ENCODE data around the gene DUSP14. TPM values are rescaled to one million over a fixed set of nuclear protein-coding genes. Genes with fewer than 3 reads are reported as not detected.

The DUSP14 gene
- total RNA-seq, 2 donors from 2014 or later: 2.0 to 3.4 TPM

DNA sequence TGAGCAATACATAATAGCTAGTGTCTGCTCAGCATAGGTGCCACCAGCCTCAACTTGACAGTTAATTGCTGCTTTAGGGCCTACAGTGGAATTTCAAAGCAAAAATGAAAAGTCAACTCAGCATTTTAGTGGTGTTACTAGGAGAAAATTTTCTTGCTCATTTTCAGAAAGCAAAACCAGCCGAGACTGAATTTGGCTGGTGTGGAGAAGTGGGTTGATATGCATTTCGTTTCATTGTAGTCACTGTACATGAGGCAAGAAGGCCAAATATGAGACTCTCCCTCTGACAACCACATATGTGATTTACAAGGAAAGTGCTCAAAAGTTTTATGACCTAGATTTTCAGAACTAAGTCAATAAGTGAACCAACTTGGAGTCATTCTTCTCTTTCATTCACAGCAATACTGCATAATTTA lies 54.0 kb downstream of the DUSP14 start:
- DNase-seq: no peak
- ATAC-seq: peak; percentile 65
- intact Hi-C loops (cut with DNase I, micrococcal nuclease): no loop called here

DNA sequence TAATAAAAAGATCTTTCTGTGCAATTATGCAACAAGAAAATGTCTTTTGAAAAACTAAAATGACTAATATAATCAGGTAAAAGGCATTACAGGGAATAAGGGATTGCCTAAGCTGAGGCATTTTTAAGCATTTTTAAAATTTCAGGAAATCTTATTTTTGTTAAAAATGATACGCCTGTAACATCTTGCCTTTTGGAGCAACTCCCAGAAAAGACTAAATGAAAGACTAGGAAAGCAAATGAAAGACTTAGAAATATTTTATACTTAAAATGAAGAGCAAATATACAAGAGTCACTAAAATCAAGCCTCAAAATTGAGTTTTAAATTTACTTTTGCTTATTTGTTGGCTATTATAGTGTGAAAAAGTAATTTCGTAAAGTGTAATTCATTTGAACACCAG lies 55.8 kb downstream of the DUSP14 start:
- DNase-seq: no peak
- intact Hi-C loops (cut with DNase I, micrococcal nuclease): no loop called here
- no peak for ATAC-seq

DNA sequence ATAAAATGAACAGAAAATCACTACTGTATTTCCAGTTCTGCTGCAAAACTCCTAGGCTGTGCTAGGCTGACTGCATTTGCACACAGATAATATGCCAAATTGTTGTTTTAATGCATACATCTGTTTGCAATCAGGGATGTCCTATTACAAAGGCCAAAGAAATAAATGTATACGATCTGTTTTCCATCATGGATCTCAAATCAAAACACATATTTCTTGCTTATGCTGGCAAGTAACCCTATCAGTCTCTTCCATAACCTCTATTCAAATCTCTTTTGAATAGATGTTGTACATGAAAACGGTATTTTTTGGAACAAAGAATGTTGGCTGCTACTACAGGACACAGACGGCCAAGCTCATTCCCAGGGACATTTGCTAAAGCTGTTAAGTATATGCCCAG lies 56.6 kb downstream of the DUSP14 start:
- DNase-seq (no peak), ATAC-seq (peak; percentile 23)
- intact Hi-C loops (cut with DNase I, micrococcal nuclease): no loop called here

DNA sequence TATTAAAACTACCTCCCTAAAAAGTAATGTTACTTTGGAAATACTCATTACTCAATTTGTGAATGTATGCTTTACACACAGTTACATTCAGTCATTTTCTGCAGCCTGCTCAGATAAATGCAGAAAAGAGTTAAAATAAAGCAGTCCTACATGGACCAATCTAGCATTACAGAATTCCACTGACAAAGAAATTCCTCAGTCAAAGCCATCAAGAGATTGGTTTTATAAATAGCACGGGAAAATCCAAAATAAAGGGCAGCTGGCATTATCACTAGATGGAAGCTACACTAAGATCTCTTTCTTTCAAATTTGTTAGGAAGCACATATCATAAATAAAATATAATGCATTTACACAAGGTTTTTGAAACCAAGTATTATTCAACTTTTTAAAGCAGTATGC lies 58.3 kb downstream of the DUSP14 start:
- DNase-seq (no peak), ATAC-seq (no peak)
- intact Hi-C loops (cut with DNase I, micrococcal nuclease): no loop called here

DNA sequence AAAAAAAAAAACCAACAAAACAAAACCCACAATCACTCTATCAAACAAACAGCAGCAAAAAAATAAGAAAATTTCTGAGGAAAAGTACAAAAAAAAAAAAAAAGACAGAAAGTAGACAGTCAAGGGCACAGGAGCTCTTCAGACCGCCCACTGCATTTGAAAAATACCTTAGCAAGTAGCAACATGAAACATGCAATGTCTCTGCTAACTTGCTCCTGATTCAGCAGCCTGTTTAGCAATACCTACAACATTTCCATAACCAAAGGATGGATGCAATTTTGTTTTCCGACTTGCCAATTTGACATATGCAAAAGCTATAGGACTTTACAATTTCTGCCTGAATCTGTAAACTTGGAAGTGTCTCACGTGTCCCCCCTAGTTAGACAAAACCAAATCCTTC lies 62.1 kb downstream of the DUSP14 start:
- ATAC-seq (no peak), DNase-seq (no peak)
- intact Hi-C loops (cut with DNase I, micrococcal nuclease): no loop called here

DNA sequence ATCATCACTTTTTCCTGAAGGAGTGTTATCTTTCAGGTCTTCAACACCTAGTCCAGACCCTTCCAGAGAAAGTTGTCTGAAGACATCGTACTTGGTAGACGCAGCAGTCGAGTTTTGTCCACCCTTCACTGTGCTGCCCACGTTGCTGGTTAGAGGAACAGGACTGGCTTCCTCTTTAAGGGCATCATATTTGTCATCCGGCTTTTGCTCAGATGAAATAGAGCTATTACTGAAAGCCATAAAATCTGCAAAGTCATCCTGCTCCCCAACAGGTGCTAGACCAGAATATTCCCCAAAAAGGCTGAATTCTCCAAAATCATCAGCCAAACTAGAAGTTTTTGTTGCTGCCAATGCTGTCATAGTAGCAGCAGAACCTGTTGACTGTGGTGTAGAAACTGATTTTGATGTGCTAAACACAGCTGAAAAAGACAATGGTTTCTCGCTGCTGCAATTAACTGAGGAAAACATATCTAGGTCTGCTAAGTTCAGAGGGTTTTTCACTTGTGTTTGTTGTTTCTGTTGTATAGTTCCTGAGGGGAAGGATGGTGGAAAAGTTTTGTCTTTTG lies 63.8 kb downstream of the DUSP14 start:
- DNase-seq (no peak), ATAC-seq (no peak)
- intact Hi-C loops (cut with DNase I, micrococcal nuclease): no loop called here

DNA sequence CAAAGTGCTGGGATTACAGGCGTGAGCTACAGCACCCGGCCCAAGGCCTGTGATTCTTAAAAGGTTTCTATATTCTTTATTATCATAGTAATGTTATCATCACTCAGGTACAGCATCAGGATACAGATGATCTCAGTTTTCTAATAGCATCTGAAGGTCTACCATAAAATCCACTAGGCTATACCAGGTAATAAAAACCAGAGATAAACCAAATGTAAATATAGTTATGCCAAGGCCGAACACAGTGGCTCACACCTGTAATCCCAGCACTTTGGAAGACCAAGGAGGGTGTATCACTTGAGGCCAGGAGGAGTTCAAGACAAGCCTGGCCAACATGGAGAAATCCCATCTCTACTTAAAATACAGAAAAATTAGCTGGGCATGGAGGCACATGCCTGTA lies 65.7 kb downstream of the DUSP14 start:
- intact Hi-C loops (cut with DNase I, micrococcal nuclease): no loop called here
- no peak for DNase-seq
- ATAC-seq: peak; percentile 95

DNA sequence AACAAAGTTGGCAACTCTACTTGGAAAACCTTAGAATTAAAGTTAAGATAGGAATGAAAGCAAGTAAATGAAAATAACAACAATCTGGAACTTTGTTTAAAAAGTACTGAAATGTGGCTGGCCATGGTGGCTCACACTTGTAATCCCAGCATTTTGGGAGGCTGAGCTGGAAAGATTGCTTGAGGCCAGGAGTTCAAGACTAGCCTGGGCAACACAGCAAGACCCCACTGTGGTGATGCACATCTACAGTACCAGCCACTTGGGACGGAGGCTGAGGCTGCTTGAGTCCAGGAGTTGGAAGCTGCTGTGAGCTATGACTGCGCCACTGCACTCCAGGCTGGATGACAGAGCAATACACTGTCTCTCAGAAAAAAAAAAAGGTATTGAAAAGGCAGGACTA lies 67.8 kb downstream of the DUSP14 start:
- DNase-seq: no peak
- intact Hi-C loops (cut with DNase I, micrococcal nuclease): no loop called here
- no peak for ATAC-seq

DNA sequence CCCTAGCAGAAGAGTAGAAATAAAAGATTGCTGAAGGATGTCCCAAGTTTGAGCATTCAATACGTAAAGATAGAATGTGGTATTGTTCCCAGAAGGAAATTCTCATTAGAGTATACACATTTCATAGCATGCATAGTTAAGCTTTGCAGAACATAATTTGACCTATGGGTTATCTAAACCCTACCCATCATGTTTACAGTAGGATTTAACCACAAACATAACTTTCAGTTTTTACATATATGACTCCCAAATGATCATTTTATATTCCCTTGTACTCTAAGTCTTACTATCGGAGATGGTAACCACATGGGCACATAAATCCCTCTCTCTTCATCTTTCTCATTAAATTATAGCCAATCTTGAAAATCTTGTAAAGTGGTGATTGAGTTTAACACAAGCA lies 68.6 kb downstream of the DUSP14 start:
- intact Hi-C loops (cut with DNase I, micrococcal nuclease): no loop called here
- ATAC-seq (no peak), DNase-seq (no peak)

DNA sequence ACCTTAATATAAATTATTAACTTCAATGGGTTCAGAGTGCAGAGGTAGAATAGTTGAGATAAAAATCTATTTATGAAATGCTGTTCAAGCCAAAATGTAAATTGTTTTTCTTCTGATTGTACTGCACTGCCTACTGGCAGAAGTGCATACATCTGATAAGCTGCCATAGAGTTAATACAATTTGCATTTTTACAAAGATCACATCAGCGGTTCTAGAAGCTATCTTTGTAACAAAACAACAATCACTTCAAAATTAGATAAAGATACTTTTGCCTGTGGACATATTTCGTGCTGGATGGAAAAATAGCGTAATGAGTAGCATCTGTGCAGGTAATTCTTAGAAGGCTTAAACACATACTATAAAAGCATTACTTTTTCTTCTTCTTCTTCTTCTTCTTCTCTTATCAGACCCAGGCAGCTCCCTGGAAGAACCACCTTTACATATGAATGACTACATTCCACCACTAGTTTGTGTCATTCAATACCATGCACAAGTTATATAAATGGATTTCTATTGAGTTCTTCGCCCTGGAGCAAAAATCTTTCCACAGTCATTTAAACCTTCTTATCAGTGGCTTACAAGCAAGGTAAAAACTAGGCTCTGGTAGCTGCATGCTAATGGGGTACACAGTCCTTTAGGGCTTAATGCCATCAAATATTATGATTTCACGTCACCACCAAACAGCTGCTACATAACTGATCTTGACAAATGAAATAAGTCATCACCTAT lies 72.5 kb downstream of the DUSP14 start:
- DNase-seq (no peak), ATAC-seq (no peak)
- intact Hi-C loops (cut with DNase I, micrococcal nuclease): no loop called here

Other genes starting within 250 kb of the DUSP14 start
- gene C17orf78, start 113.9 kb upstream of the DUSP14 start, total RNA-seq: not detected
- 10 to 100 TPM; 47.8 to 72.1 TPM for gene ACACA, start 83.1 kb upstream of the DUSP14 start, total RNA-seq
- gene TADA2A, start 83.0 kb upstream of the DUSP14 start, total RNA-seq: 10 to 100 TPM; 19.7 to 24.2 TPM
- 10 to 100 TPM; 35.9 to 38.9 TPM for gene SYNRG, start 119.5 kb downstream of the DUSP14 start, total RNA-seq
- 10 to 100 TPM; 25.0 to 28.1 TPM for gene DDX52, start 153.6 kb downstream of the DUSP14 start, total RNA-seq

Measured in left colon (tissue), 2 donors.